Small intestine (tissue), 16 donors: Measurements from ENCODE around the gene PRKAR1A. TPM values are rescaled to one million over a fixed set of nuclear protein-coding genes. Genes with fewer than 3 reads are reported as not detected.
A peak's percentile ranks its signal among the peaks of the same experiment; 100 is the strongest.

Experiments used
- DNase-seq, 2 donors: peaks; one replicate each; pipeline versions ENCODE4 v3.0.0 to v3.0.0-alpha.2; 2013
- FAIRE-seq: peaks from 2 replicates; lab custom pipeline; 2012; peaks lifted over from hg19 to GRCh38; lab: Jason Lieb, UNC
- H3K27ac ChIP-seq, 3 donors: one replicate each; pipeline ENCODE4 v1.5.1; 2013; ENCODE audit warnings: low read length in 2 of 3, mild to moderate bottlenecking in 2 of 3, control low read depth in 1 of 3, inconsistent platforms in 1 of 3, low read depth in 1 of 3, moderate library complexity in 1 of 3
- H3K27me3 ChIP-seq, 3 donors: one replicate each; pipeline ENCODE4 v1.6.1; 2013; ENCODE audit warnings: low read length in 3 of 3, inconsistent platforms in 1 of 3; ENCODE audit not compliant: control insufficient read depth in 3 of 3, insufficient read depth in 3 of 3
- H3K36me3 ChIP-seq, 3 donors: one replicate each; pipeline ENCODE4 v1.6.1; 2013; ENCODE audit warnings: low read length in 3 of 3, inconsistent platforms in 1 of 3, low read depth in 1 of 3, mild to moderate bottlenecking in 1 of 3, moderate library complexity in 1 of 3; ENCODE audit not compliant: control insufficient read depth in 3 of 3, insufficient read depth in 2 of 3
- H3K4me1 ChIP-seq, 3 donors: one replicate each; pipeline ENCODE4 v1.6.1; 2013; ENCODE audit warnings: low read length in 2 of 3, inconsistent platforms in 1 of 3, low read depth in 1 of 3, mild to moderate bottlenecking in 1 of 3, moderate library complexity in 1 of 3; ENCODE audit not compliant: control insufficient read depth in 3 of 3, insufficient read depth in 2 of 3
- H3K4me3 ChIP-seq, 3 donors: one replicate each; pipeline ENCODE4 v1.5.1; 2013; ENCODE audit warnings: low read length in 3 of 3, control low read depth in 1 of 3, inconsistent platforms in 1 of 3, low read depth in 1 of 3, mild to moderate bottlenecking in 1 of 3, moderate library complexity in 1 of 3
- H3K9me3 ChIP-seq, 2 donors: one replicate each; pipeline ENCODE4 v1.6.1; 2013; ENCODE audit warnings: low read depth in 1 of 2, low read length in 1 of 2; ENCODE audit not compliant: control insufficient read depth in 2 of 2, insufficient read depth in 1 of 2
- WGBS, 3 donors: extraction: QIAGEN DNeasy Blood & Tissue Kit; methylation state at CpG; one replicate each; pipeline ENCODE4 v1.1.7; 2013; 5-methylcytosine and 5-hydroxymethylcytosine counted together
- long read RNA-seq, 10 donors: transcript quantifications; one replicate each; lab custom pipeline, GENCODE V29; 2026
- polyA plus RNA-seq, 4 donors: library from polyadenylated mRNA; stranded (reverse) in 3 of 4; unstranded in 1 of 4; fragments of 200-250 nt in 3 of 4; fragments of 120-200 nt in 1 of 4; gene quantifications; one replicate each; pipeline versions ENCODE4 v1.2.1 to v1.2.3, GENCODE V29; 2013
- donor health status: healthy with polysubstance abuse.
- donor health status: control.
- donor health status: control.
- donor health status: Bipolar disorder and iron deficiency.
- donor health status: healthy.

The PRKAR1A gene
- 100 to 1,000 TPM in 1 of 4 donors, 10 to 100 TPM in 3; 22.4 to 124 (median 47.2) TPM for polyA plus RNA-seq
- long read RNA-seq, donor 1, result 0 reads
- long read RNA-seq, donor 2, full-length matches to known transcripts, result 14 of 14 reads
- long read RNA-seq, donor 2, partial matches to known transcripts, result 0 of 14 reads
- long read RNA-seq, donor 2, other reads (novel, unspliced or antisense), result 0 of 14 reads
- long read RNA-seq, donor 3, full-length matches to known transcripts, result 28 of 51 reads
- long read RNA-seq, donor 3, partial matches to known transcripts, result 23 of 51 reads
- long read RNA-seq, donor 3, other reads (novel, unspliced or antisense), result 0 of 51 reads
- long read RNA-seq, donor 4, result 0 reads
- long read RNA-seq, donor 5, full-length matches to known transcripts, result 9 of 9 reads
- long read RNA-seq, donor 5, partial matches to known transcripts, result 0 of 9 reads
- long read RNA-seq, donor 5, other reads (novel, unspliced or antisense), result 0 of 9 reads
- long read RNA-seq, donor 6, full-length matches to known transcripts, result 36 of 36 reads
- long read RNA-seq, donor 6, partial matches to known transcripts, result 0 of 36 reads
- long read RNA-seq, donor 6, other reads (novel, unspliced or antisense), result 0 of 36 reads
- long read RNA-seq, donor 7, full-length matches to known transcripts, result 136 of 283 reads
- long read RNA-seq, donor 7, partial matches to known transcripts, result 141 of 283 reads
- long read RNA-seq, donor 7, other reads (novel, unspliced or antisense), result 6 of 283 reads
- long read RNA-seq, donor 8, full-length matches to known transcripts, result 3 of 3 reads
- long read RNA-seq, donor 8, partial matches to known transcripts, result 0 of 3 reads
- long read RNA-seq, donor 8, other reads (novel, unspliced or antisense), result 0 of 3 reads
- long read RNA-seq, donor 9, full-length matches to known transcripts, result 6 of 6 reads
- long read RNA-seq, donor 9, partial matches to known transcripts, result 0 of 6 reads
- long read RNA-seq, donor 9, other reads (novel, unspliced or antisense), result 0 of 6 reads
- long read RNA-seq, donor 10, full-length matches to known transcripts, result 64 of 102 reads
- long read RNA-seq, donor 10, partial matches to known transcripts, result 38 of 102 reads
- long read RNA-seq, donor 10, other reads (novel, unspliced or antisense), result 0 of 102 reads

- DNase-seq (peak; percentile 95 to 99), FAIRE-seq (no peak)
- Histone ChIP-seq H3K27me3 (no peaks in the 10 kb centered on the region), H3K4me3 (peak within 1 kb of the TSS; percentile 61 to 89 (median 81)), H3K9me3 (no peaks in the 10 kb centered on the region), H3K27ac (peak within 1 kb of the TSS; percentile 95 to 98 (median 95)), H3K4me1 (peaks cover 0 to 11% (median 2%) of the 10 kb centered on the region in 3 donors), H3K36me3 (peaks cover 0 to 6% (median 2%) of the 10 kb centered on the region in 3 donors)
- WGBS, 3 donors, result 1% methylated on average over 50 to 81 of the region's 81 CpGs
These were observed at the start of gene PRKAR1A for GRCh38 chr17:68512247-68512959. TSS of gene PRKAR1A (plus strand) at chr17:68512430. CDS start at chr17:68515400, 2,970 bp downstream.

- Histone ChIP-seq H3K4me1 (peaks cover 0 to 4% (median 2%) of the 10 kb centered on the region in 3 donors), H3K9me3 (no peaks in the 10 kb centered on the region), H3K36me3 (no peaks in the 10 kb centered on the region), H3K4me3 (no peak overlapping the region), H3K27ac (no peak overlapping the region), H3K27me3 (peaks cover 0 to 4% (median 0%) of the 10 kb centered on the region in 3 donors)
- DNase-seq (no peak), FAIRE-seq (no peak)
- 52 to 58% (median 54%) methylated on average over 6 of the region's 6 CpGs for WGBS, 3 donors
These were observed 48.8 kb upstream of the PRKAR1A start for GRCh38 chr17:68463211-68464019.

DNA sequence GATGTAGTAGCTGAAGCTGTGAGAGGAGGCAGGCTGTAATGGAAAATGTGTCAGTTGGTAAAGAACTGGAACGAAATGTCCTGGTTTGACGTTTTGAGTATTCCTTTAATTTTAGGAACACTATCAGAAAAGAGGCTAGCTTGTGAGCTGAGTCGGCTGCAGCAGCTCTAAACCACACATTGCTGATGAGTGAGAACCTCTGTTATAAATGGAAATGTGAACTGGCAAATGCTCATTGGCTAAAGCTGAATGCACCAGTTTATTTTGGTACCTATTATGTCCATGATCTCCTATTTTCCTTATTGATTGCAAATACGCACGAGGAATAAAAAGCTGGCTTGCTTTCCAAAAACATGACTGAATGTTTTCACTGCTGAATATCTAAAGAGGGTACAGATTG is 43.9 kb upstream of the PRKAR1A start:
- peaks cover 0 to 3% of the 10 kb centered on the region in 2 donors for H3K9me3 ChIP-seq
- H3K4me3 ChIP-seq, result no peak overlapping the region
- no peaks in the 10 kb centered on the region for H3K27me3 ChIP-seq
- no peaks in the 10 kb centered on the region for H3K36me3 ChIP-seq
- WGBS, 3 donors, result 59 to 69% (median 63%) methylated on average over 5 of the region's 5 CpGs
- FAIRE-seq (no peak), DNase-seq (no peak)
- H3K27ac ChIP-seq, result no peak overlapping the region
- H3K4me1 ChIP-seq, result peaks cover 0 to 2% (median 0%) of the 10 kb centered on the region in 3 donors

DNA sequence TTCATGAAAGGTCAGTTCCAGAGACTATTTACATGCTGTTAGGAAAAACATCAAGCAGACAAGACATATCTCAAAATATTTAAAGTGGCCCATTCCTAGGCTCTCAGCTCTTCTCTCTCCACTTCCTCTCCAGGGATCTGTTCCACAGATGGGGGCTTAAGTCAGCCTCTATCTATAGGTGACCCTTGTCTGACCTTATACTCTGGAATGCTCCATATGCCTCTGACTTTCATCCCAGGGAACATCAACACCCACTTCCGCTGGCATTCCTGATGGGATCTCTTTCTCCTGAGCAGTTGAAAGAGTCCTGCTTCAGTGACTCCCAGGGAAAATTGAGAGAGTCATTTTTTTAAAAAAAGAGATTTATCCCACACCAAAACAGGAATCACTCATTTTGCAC is 43.4 kb upstream of the PRKAR1A start:
- FAIRE-seq (no peak), DNase-seq (no peak)
- no peak overlapping the region for H3K27ac ChIP-seq
- 80 to 97% (median 88%) methylated on average over 1 of the region's 1 CpG for WGBS, 3 donors
- H3K27me3 ChIP-seq, result no peaks in the 10 kb centered on the region
- no peaks in the 10 kb centered on the region for H3K36me3 ChIP-seq
- H3K4me1 ChIP-seq, result peaks cover 0 to 2% (median 0%) of the 10 kb centered on the region in 3 donors
- H3K9me3 ChIP-seq, result peaks cover 0 to 3% of the 10 kb centered on the region in 2 donors
- H3K4me3 ChIP-seq, result no peak overlapping the region

DNA sequence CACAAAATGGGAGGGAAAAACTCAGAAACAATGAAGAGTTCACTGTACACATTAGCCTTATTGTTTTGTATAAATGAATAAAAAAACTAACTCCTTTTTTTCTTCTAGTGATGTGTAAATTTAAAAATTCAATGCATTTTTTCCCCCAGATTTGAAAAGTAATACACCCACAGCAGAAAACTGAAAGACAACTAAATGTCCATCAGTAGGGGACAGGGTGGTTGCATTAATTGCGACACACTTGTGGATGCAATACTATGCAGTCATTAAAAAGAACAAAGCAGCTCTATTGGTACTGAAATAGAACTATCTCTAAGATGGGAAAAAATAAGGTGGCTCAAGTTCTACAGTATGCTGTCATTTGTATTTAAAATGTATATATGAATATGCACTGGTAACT is 41.3 kb upstream of the PRKAR1A start:
- H3K27ac ChIP-seq, result no peak overlapping the region
- peaks cover 0 to 3% of the 10 kb centered on the region in 2 donors for H3K9me3 ChIP-seq
- H3K4me1 ChIP-seq, result peaks cover 0 to under 1% (median 0%) of the 10 kb centered on the region in 3 donors
- H3K4me3 ChIP-seq, result no peak overlapping the region
- 92 to 100% (median 98%) methylated on average over 1 of the region's 1 CpG for WGBS, 3 donors
- no peak for FAIRE-seq
- DNase-seq, result no peak
- H3K36me3 ChIP-seq, result no peaks in the 10 kb centered on the region
- no peaks in the 10 kb centered on the region for H3K27me3 ChIP-seq

- Histone ChIP-seq H3K4me3 (no peak overlapping the region), H3K9me3 (peaks cover 0 to 4% of the 10 kb centered on the region in 2 donors), H3K36me3 (no peaks in the 10 kb centered on the region), H3K27ac (no peak overlapping the region), H3K27me3 (peaks cover 0 to 2% (median 0%) of the 10 kb centered on the region in 3 donors), H3K4me1 (peaks cover 0 to 2% (median 0%) of the 10 kb centered on the region in 3 donors)
- DNase-seq (no peak), FAIRE-seq (no peak)
- 80 to 88% (median 85%) methylated on average over 4 of the region's 4 CpGs for WGBS, 3 donors
These were observed 31.3 kb upstream of the PRKAR1A start for GRCh38 chr17:68480885-68481284.

DNA sequence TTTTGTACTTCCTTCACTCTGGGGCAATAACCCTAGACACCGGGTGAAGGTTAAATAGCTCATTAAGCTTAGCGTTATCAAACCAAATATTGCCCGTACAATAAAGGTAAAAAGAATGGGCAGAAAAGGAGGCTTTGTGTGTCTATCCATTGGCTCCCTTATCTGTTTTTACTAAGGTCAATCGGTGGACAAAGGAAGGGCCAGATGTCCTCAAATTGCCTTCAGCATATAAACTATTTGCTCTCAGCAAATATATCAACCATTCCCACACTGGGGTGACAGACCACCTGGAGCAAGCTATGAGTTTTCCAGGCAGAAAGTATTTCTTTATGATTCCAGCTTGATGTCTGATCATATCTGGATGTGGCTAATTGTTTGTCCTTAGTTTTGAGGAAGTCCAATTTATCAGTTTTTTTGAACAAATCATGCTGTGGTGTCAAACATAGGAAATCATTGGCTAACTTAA is 29.6 kb upstream of the PRKAR1A start:
- DNase-seq (no peak), FAIRE-seq (no peak)
- Histone ChIP-seq H3K4me3 (no peak overlapping the region), H3K36me3 (no peaks in the 10 kb centered on the region), H3K9me3 (peaks cover 0 to 4% of the 10 kb centered on the region in 2 donors), H3K4me1 (peaks cover 0 to 2% (median 0%) of the 10 kb centered on the region in 3 donors), H3K27ac (no peak overlapping the region), H3K27me3 (peaks cover 0 to 2% (median 0%) of the 10 kb centered on the region in 3 donors)
- WGBS, 3 donors, result 12 to 51% (median 38%) methylated on average over 4 of the region's 4 CpGs
